GM23338 (cell line): ENCODE results near the gene ABCA7. TPM values are rescaled to one million over a fixed set of nuclear protein-coding genes. Genes with fewer than 3 reads are reported as not detected.

Source experiments
- ATAC-seq: fragments of 200-7000 bp; cut with Tn5 transposase; 3 replicates; pipeline ENCODE4 v1.9.1; 2020
- DNase-seq: peaks from one replicate; pipeline ENCODE4 v3.0.0-alpha.2; 2015; ENCODE audit warnings: low spot score
- H2AFZ ChIP-seq: fragments of 200-600 bp; sonication (generic); 2 replicates; pipeline ENCODE4 v1.8.0; 2016; ENCODE audit warnings: antibody characterized with exemption, mild to moderate bottlenecking, moderate library complexity
- H3F3A ChIP-seq: fragments of 200-600 bp; sonication (generic); replicated peaks from 2 replicates; pipeline ENCODE4 v1.8.0; 2017; ENCODE audit warnings: antibody characterized with exemption, mixed run types, low read depth
- H3K27ac ChIP-seq: fragments of 200-600 bp; sonication (generic); 2 replicates; pipeline ENCODE4 v1.6.1; 2016; ENCODE audit warnings: low read depth
- H3K27me3 ChIP-seq: fragments of 200-600 bp; sonication (generic); 2 replicates; pipeline ENCODE4 v1.8.0; 2016; ENCODE audit warnings: mild to moderate bottlenecking, mixed run types, moderate library complexity; ENCODE audit not compliant: insufficient read depth
- H3K36me3 ChIP-seq: fragments of 200-600 bp; sonication (generic); 2 replicates; pipeline ENCODE4 v1.8.0; 2016; ENCODE audit warnings: mild to moderate bottlenecking; ENCODE audit not compliant: insufficient read depth
- H3K4me1 ChIP-seq: fragments of 200-600 bp; sonication (generic); 2 replicates; pipeline ENCODE4 v1.8.0; 2016; ENCODE audit warnings: mild to moderate bottlenecking, moderate library complexity; ENCODE audit not compliant: insufficient read depth
- H3K4me2 ChIP-seq: fragments of 200-600 bp; sonication (generic); 2 replicates; pipeline ENCODE4 v1.7.1; 2017; ENCODE audit warnings: mixed run types
- H3K4me3 ChIP-seq: fragments of 200-600 bp; sonication (generic); 2 replicates; pipeline ENCODE4 v1.6.1; 2016; ENCODE audit warnings: mixed run types
- H3K79me2 ChIP-seq: fragments of 200-600 bp; sonication (generic); replicated peaks from 2 replicates; pipeline ENCODE4 v1.8.0; 2017; ENCODE audit warnings: mild to moderate bottlenecking; ENCODE audit not compliant: insufficient read depth
- H3K9me2 ChIP-seq: fragments of 200-600 bp; sonication (generic); 2 replicates; pipeline ENCODE4 v1.8.0; 2017; ENCODE audit not compliant: insufficient read depth
- H4K20me1 ChIP-seq: fragments of 200-600 bp; sonication (generic); replicated peaks from 2 replicates; pipeline ENCODE4 v1.8.0; 2017; ENCODE audit warnings: mild to moderate bottlenecking; ENCODE audit not compliant: insufficient read depth
- H3K27ac Mint-ChIP-seq: 2 replicates; pipeline ENCODE4 v1.8.0; 2020; ENCODE audit warnings: inconsistent platforms, mild to moderate bottlenecking, moderate library complexity, mixed read lengths
- H3K27me3 Mint-ChIP-seq: 3 replicates; pipeline ENCODE4 v1.8.0; 2022; ENCODE audit warnings: low read depth, mild to moderate bottlenecking, moderate library complexity, mixed read lengths, inconsistent platforms; ENCODE audit not compliant: insufficient read depth, poor library complexity
- H3K36me3 Mint-ChIP-seq: 3 replicates; pipeline ENCODE4 v1.8.0; 2021; ENCODE audit warnings: low read depth, mild to moderate bottlenecking, inconsistent platforms, moderate library complexity, mixed read lengths
- H3K4me1 Mint-ChIP-seq: 3 replicates; pipeline ENCODE4 v1.8.0; 2020; ENCODE audit warnings: mild to moderate bottlenecking, inconsistent platforms, mixed read lengths
- H3K4me3 Mint-ChIP-seq: 3 replicates; pipeline ENCODE4 v1.8.0; 2021; ENCODE audit warnings: moderate library complexity, mild to moderate bottlenecking, inconsistent platforms, mixed read lengths
- H3K9me3 Mint-ChIP-seq: 3 replicates; pipeline ENCODE4 v1.8.0; 2020; ENCODE audit warnings: moderate library complexity, mild to moderate bottlenecking, inconsistent platforms, mixed read lengths
- CREB1 ChIP-seq: fragments of 250-450 bp; sonication (Bioruptor Pico); IDR thresholded peaks from 2 replicates; pipeline ENCODE4 v1.5.0; 2020; ENCODE audit warnings: low read depth, mild to moderate bottlenecking, moderate library complexity
- EZH2 ChIP-seq: fragments of 200-600 bp; sonication (generic); IDR thresholded peaks from one replicate; pipeline ENCODE4 v1.8.0; 2017; ENCODE audit warnings: antibody characterized with exemption, mild to moderate bottlenecking, low read depth; ENCODE audit not compliant: unreplicated experiment
- EZH2phosphoT487 ChIP-seq: fragments of 200-600 bp; sonication (generic); IDR thresholded peaks from one replicate; pipeline ENCODE4 v1.8.1; 2018; ENCODE audit warnings: antibody characterized with exemption; ENCODE audit not compliant: unreplicated experiment
- JUNB ChIP-seq: IDR thresholded peaks from one replicate; pipeline ENCODE4 v1.6.1; 2016; ENCODE audit warnings: antibody characterized with exemption; ENCODE audit not compliant: unreplicated experiment
- NANOG ChIP-seq: IDR thresholded peaks from 2 replicates; pipeline ENCODE4 v1.6.1; 2016; ENCODE audit warnings: antibody characterized with exemption, borderline replicate concordance
- POLR2AphosphoS5 ChIP-seq: IDR thresholded peaks from 2 replicates; pipeline ENCODE4 v1.6.1; 2016; ENCODE audit warnings: antibody characterized with exemption, low read depth
- STAT1 ChIP-seq: IDR thresholded peaks from one replicate; pipeline ENCODE4 v1.6.1; 2016; ENCODE audit warnings: antibody characterized with exemption; ENCODE audit not compliant: unreplicated experiment
- ZNF114 ChIP-seq: fragments of 250-450 bp; sonication (Bioruptor Pico); IDR thresholded peaks from 2 replicates; pipeline ENCODE4 v1.5.0; 2020; ENCODE audit warnings: mild to moderate bottlenecking, moderate library complexity
- ZNF331 ChIP-seq: fragments of 250-450 bp; sonication (Bioruptor Pico); IDR thresholded peaks from 2 replicates; pipeline ENCODE4 v1.5.0; 2020; ENCODE audit warnings: low read depth, mild to moderate bottlenecking, moderate library complexity
- polyA plus RNA-seq: library from polyadenylated mRNA; unstranded; fragments of >200 nt; fragmentation: Nextera tagmentation; extraction: Ambion mirVana; gene quantifications from 2 replicates; pipeline ENCODE4 v1.2.1, GENCODE V29; 2016
- total RNA-seq: library from RNA; depleted of rRNA; stranded (reverse); fragments of >200 nt; shearing (Covaris generic); gene quantifications from 2 replicates; pipeline ENCODE4 v1.2.3, GENCODE V29; 2014
- TF ChIP-seq, protein P1 (sequence below), 2 experiments: fragments of 200-600 bp in 1 of 2; sonication (generic) in 1 of 2; conservative IDR thresholded peaks; 2 replicates each; pipeline versions ENCODE4 v1.5.1 to v1.6.1; 2016 to 2017; ENCODE audit warnings: antibody characterized with exemption in 2 of 2, low read depth in 2 of 2, mild to moderate bottlenecking in 2 of 2, moderate library complexity in 1 of 2
- TF ChIP-seq, protein P2 (sequence below): fragments of 250-450 bp; sonication (Bioruptor Pico); IDR thresholded peaks from 2 replicates; pipeline ENCODE4 v1.5.0; 2020; ENCODE audit warnings: mild to moderate bottlenecking, moderate library complexity
- TF ChIP-seq, protein P3 (sequence below): IDR thresholded peaks from one replicate; pipeline ENCODE4 v1.6.1; 2018; ENCODE audit warnings: antibody characterized with exemption; ENCODE audit not compliant: unreplicated experiment
- TF ChIP-seq, protein P4 (sequence below): IDR thresholded peaks from 2 replicates; pipeline ENCODE4 v1.6.1; 2016; ENCODE audit warnings: antibody characterized with exemption

ABCA7 gene
- total and polyA plus RNA-seq, 2 experiments from 2014 or later: 22.2 to 27.4 TPM

DNA sequence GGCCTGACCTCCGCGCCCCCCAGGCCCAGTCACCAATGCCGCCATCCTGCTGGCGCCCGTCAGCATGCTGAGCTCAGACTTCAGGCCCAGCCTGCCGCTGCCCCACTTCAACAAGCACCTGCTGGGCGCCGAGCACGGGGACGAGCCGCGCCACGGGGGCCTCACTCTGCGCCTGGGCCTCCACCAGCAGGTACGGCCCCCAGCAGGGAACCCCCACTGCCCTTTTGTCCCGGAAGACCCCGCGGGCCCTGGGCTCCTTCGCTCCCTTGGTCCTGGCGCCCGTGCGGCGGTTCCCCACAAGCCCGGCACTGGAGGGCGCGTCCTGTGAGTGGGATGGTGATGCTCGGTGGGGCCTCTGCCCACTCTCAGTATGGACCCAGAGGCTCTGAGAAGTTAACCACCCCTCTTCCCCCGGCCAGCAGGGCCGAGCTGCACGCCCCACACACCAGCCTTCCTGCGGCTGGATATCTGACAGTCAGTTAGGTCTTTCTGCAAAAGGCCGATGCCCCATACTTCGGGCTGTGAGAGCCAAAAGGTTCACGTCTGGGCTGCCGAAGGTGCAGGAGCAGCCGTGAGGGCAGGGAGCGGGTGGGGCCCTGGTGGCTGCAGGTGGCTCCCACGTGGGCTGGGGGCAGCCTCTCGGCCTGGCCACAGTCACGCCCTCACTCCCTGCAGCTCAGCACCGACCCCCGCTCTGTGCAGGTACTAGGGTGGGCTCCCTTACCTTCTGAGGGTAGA lies 47.8 kb upstream of the ABCA7 start:
- Histone ChIP-seq H3K9me2 (no peaks in the 10 kb centered on the region), H3K36me3 (peaks cover 2% of the 10 kb centered on the region; the same call in 1 of the 2 replicates), H3K27me3 (peaks cover 3% of the 10 kb centered on the region; the same call in 1 of the 2 replicates), H3F3A (peaks cover 25% of the 10 kb centered on the region), H3K79me2 (no peaks in the 10 kb centered on the region), H3K27ac (no peak overlapping the region), H2AFZ (no peak overlapping the region), H3K4me1 (no peaks in the 10 kb centered on the region), H4K20me1 (peaks cover 2% of the 10 kb centered on the region; the same call in 1 of the 2 replicates), H3K4me2 (no peak overlapping the region), H3K4me3 (no peak overlapping the region)
- no peaks in the 10 kb centered on the region for H3K9me3 Mint-ChIP-seq
- H3K27ac Mint-ChIP-seq: no peak overlapping the region
- ATAC-seq (peak; percentile 19; the same call in 2 of the 3 replicates), DNase-seq (no peak)
- peaks cover 20% of the 10 kb centered on the region for H3K27me3 Mint-ChIP-seq
- H3K36me3 Mint-ChIP-seq: peaks cover 26% of the 10 kb centered on the region
- no peak overlapping the region for H3K4me3 Mint-ChIP-seq
- H3K4me1 Mint-ChIP-seq: peaks cover 3% of the 10 kb centered on the region; the same call in 1 of the 3 replicates
- TF ChIP-seq EZH2phosphoT487: no peak
- TF ChIP-seq, protein P1, sequence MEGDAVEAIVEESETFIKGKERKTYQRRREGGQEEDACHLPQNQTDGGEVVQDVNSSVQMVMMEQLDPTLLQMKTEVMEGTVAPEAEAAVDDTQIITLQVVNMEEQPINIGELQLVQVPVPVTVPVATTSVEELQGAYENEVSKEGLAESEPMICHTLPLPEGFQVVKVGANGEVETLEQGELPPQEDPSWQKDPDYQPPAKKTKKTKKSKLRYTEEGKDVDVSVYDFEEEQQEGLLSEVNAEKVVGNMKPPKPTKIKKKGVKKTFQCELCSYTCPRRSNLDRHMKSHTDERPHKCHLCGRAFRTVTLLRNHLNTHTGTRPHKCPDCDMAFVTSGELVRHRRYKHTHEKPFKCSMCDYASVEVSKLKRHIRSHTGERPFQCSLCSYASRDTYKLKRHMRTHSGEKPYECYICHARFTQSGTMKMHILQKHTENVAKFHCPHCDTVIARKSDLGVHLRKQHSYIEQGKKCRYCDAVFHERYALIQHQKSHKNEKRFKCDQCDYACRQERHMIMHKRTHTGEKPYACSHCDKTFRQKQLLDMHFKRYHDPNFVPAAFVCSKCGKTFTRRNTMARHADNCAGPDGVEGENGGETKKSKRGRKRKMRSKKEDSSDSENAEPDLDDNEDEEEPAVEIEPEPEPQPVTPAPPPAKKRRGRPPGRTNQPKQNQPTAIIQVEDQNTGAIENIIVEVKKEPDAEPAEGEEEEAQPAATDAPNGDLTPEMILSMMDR (conservative IDR thresholded peaks at IDR 0.05; ENCODE audit: low read depth in 2 of 2): no peak
- TF ChIP-seq CREB1 (CRISPR knock-in tag): no peak
- no peak for TF ChIP-seq ZNF114 (CRISPR knock-in tag)
- no peak for TF ChIP-seq JUNB
- TF ChIP-seq EZH2: no peak
- no peak for TF ChIP-seq NANOG
- TF ChIP-seq, protein P2, sequence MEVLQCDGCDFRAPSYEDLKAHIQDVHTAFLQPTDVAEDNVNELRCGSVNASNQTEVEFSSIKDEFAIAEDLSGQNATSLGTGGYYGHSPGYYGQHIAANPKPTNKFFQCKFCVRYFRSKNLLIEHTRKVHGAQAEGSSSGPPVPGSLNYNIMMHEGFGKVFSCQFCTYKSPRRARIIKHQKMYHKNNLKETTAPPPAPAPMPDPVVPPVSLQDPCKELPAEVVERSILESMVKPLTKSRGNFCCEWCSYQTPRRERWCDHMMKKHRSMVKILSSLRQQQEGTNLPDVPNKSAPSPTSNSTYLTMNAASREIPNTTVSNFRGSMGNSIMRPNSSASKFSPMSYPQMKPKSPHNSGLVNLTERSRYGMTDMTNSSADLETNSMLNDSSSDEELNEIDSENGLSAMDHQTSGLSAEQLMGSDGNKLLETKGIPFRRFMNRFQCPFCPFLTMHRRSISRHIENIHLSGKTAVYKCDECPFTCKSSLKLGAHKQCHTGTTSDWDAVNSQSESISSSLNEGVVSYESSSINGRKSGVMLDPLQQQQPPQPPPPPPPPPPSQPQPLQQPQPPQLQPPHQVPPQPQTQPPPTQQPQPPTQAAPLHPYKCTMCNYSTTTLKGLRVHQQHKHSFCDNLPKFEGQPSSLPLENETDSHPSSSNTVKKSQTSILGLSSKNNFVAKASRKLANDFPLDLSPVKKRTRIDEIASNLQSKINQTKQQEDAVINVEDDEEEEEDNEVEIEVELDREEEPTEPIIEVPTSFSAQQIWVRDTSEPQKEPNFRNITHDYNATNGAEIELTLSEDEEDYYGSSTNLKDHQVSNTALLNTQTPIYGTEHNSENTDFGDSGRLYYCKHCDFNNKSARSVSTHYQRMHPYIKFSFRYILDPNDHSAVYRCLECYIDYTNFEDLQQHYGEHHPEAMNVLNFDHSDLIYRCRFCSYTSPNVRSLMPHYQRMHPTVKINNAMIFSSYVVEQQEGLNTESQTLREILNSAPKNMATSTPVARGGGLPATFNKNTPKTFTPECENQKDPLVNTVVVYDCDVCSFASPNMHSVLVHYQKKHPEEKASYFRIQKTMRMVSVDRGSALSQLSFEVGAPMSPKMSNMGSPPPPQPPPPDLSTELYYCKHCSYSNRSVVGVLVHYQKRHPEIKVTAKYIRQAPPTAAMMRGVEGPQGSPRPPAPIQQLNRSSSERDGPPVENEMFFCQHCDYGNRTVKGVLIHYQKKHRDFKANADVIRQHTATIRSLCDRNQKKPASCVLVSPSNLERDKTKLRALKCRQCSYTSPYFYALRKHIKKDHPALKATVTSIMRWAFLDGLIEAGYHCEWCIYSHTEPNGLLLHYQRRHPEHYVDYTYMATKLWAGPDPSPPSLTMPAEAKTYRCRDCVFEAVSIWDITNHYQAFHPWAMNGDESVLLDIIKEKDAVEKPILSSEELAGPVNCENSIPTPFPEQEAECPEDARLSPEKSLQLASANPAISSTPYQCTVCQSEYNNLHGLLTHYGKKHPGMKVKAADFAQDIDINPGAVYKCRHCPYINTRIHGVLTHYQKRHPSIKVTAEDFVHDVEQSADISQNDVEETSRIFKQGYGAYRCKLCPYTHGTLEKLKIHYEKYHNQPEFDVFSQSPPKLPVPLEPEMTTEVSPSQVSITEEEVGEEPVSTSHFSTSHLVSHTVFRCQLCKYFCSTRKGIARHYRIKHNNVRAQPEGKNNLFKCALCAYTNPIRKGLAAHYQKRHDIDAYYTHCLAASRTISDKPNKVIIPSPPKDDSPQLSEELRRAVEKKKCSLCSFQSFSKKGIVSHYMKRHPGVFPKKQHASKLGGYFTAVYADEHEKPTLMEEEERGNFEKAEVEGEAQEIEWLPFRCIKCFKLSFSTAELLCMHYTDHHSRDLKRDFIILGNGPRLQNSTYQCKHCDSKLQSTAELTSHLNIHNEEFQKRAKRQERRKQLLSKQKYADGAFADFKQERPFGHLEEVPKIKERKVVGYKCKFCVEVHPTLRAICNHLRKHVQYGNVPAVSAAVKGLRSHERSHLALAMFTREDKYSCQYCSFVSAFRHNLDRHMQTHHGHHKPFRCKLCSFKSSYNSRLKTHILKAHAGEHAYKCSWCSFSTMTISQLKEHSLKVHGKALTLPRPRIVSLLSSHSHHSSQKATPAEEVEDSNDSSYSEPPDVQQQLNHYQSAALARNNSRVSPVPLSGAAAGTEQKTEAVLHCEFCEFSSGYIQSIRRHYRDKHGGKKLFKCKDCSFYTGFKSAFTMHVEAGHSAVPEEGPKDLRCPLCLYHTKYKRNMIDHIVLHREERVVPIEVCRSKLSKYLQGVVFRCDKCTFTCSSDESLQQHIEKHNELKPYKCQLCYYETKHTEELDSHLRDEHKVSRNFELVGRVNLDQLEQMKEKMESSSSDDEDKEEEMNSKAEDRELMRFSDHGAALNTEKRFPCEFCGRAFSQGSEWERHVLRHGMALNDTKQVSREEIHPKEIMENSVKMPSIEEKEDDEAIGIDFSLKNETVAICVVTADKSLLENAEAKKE (CRISPR knock-in tag): no peak
- TF ChIP-seq, protein P3, sequence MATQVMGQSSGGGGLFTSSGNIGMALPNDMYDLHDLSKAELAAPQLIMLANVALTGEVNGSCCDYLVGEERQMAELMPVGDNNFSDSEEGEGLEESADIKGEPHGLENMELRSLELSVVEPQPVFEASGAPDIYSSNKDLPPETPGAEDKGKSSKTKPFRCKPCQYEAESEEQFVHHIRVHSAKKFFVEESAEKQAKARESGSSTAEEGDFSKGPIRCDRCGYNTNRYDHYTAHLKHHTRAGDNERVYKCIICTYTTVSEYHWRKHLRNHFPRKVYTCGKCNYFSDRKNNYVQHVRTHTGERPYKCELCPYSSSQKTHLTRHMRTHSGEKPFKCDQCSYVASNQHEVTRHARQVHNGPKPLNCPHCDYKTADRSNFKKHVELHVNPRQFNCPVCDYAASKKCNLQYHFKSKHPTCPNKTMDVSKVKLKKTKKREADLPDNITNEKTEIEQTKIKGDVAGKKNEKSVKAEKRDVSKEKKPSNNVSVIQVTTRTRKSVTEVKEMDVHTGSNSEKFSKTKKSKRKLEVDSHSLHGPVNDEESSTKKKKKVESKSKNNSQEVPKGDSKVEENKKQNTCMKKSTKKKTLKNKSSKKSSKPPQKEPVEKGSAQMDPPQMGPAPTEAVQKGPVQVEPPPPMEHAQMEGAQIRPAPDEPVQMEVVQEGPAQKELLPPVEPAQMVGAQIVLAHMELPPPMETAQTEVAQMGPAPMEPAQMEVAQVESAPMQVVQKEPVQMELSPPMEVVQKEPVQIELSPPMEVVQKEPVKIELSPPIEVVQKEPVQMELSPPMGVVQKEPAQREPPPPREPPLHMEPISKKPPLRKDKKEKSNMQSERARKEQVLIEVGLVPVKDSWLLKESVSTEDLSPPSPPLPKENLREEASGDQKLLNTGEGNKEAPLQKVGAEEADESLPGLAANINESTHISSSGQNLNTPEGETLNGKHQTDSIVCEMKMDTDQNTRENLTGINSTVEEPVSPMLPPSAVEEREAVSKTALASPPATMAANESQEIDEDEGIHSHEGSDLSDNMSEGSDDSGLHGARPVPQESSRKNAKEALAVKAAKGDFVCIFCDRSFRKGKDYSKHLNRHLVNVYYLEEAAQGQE: no peak
- TF ChIP-seq, protein P4, sequence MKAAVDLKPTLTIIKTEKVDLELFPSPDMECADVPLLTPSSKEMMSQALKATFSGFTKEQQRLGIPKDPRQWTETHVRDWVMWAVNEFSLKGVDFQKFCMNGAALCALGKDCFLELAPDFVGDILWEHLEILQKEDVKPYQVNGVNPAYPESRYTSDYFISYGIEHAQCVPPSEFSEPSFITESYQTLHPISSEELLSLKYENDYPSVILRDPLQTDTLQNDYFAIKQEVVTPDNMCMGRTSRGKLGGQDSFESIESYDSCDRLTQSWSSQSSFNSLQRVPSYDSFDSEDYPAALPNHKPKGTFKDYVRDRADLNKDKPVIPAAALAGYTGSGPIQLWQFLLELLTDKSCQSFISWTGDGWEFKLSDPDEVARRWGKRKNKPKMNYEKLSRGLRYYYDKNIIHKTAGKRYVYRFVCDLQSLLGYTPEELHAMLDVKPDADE: no peak
- TF ChIP-seq ZNF331 (CRISPR knock-in tag): no peak
- no peak for TF ChIP-seq STAT1
- no peak for TF ChIP-seq POLR2AphosphoS5
